ENCODE measurements around the gene KCNT2.

GRCh38 chr1:196502437-196502836 is 105.8 kb downstream of the KCNT2 start:
- no peak for TF ChIP-seq MXI1 (IDR thresholded peaks at IDR 0.05; ENCODE audit: low read depth, low read length)
- no peak for TF ChIP-seq DPF2 (IDR thresholded peaks at IDR 0.05)
- TF ChIP-seq MLLT1 (IDR thresholded peaks at IDR 0.05), result no peak
- TF ChIP-seq NKRF (conservative IDR thresholded peaks at IDR 0.05), result no peak
- no peak for TF ChIP-seq RB1 (IDR thresholded peaks at IDR 0.05; ENCODE audit: borderline replicate concordance)
- TF ChIP-seq CTCF (IDR thresholded peaks at IDR 0.05 in 2 of 3, conservative IDR thresholded peaks at IDR 0.05 in 1 of 3; ENCODE audit: control insufficient read depth in 2 of 3, extremely low read depth in 1 of 3, insufficient read depth in 1 of 3, low read depth in 3 of 3, low read length in 3 of 3), result no peak
- no peak for TF ChIP-seq SRF (IDR thresholded peaks at IDR 0.05; ENCODE audit: low read depth in 2 of 2, low read length in 2 of 2)
- TF ChIP-seq TBL1XR1 (IDR thresholded peaks at IDR 0.05; ENCODE audit: low read depth, low read length), result no peak

All from GM12878 (cell line).